ENCODE results near the gene MYOF.

MYOF gene

DNA sequence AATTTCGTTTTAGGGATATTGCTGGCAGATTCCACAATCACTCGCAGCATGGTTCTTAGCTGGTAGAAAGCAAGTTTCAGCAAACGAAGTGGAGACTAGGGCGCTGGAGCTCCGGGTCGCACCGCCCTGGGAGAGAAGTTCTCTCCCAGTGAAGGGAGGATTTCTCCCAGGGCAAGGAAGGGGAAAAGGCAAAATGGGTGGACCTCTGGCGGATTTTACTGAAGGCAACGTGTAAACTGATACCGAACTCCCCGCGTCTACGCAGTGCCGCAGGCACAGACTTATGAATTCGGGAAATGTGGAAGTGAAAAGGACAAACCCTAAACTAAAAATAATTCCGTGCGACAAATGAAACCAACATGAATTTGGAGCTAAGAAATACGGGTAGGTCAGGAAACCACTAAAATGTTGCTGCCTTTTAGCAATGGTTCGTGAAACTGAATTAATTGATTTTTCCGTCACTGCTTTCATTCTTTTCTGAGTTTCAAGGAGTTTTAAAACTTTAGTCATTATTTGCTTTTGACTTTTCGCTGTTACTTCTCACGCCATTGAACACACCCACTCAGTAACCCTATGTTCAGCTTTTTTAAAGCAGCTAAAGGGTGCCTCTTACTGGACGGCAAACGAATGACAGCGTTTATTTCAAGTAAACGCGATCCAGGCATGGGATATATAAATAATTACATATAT lies at the start of gene MYOF:
TSS of gene MYOF (minus strand) at position 190 of the 690 bp plus-strand sequence. CDS start at position 50, 140 bp downstream.
- DNase-seq (ENCODE audit: low read depth in 2 of 3, low spot score in 1 of 3), result peak in 1 of 3 donors; percentile 37

DNA sequence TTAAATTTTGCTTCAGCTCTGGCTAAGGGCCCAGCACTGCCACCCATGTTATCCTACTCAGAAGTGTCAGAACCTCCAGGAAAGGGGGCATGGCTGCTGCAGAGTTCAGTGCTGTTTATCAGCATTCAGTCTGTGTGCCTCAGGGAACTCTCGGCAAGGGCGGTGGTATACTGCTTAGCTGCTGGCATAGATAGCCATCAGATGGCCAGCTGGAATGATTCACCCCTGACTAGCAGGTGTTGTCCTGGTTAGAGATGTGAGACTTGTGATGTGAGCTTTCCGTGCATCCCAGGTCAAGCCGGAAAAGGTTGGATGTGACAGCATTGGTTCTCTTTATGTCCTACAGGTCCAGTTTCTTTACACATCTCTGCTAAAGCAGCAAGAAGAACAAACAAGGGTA lies 36.4 kb upstream of the MYOF start:
- DNase-seq (ENCODE audit: low read depth in 2 of 3, low spot score in 1 of 3), result no peak

GRCh38 chr10:93516006-93516380 lies 33.9 kb upstream of the MYOF start:
- DNase-seq (ENCODE audit: low read depth in 2 of 3, low spot score in 1 of 3), result no peak

DNA sequence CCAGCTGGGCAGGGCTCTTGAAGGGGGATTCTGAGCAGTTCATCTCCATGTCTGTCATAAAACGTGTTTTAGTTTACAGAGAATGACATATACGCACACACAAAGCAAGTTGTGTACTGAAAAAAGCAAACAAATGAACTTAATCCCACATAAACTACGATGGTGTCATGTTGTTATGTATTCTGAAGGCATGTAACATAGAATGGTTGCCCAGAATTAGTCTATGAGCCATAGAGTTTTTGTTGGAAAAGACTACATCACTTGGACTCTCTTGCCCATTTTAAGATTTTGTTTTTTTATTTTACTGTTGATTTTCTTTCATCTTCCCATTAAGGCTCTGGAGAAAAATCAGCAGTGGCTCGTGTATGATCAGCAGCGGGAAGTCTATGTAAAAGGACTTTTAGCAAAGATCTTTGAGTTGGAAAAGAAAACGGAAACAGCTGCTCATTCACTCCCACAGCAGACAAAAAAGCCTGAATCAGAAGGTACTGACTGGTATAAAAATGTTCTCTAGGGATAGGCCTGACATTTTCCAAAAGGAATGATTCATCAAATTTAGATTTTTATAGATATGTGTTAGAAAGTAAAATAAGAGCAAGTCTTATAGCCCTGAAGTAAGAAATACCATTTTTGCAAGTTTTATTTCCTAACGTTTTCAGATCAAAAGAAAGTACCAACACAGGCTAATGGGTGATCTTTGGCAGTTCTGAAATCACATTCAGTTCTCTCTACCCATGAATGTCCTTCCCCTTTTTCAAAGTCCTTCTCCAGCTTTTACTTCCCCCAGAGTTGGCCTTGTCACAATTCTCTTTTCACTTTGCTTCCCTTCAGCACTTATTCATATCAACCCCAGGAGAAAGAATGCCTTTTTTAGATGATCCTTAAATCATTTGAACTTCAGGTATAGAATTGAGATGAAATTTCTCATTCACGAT lies 33.2 kb upstream of the MYOF start:
- no peak for DNase-seq (ENCODE audit: low read depth in 2 of 3, low spot score in 1 of 3)

DNA sequence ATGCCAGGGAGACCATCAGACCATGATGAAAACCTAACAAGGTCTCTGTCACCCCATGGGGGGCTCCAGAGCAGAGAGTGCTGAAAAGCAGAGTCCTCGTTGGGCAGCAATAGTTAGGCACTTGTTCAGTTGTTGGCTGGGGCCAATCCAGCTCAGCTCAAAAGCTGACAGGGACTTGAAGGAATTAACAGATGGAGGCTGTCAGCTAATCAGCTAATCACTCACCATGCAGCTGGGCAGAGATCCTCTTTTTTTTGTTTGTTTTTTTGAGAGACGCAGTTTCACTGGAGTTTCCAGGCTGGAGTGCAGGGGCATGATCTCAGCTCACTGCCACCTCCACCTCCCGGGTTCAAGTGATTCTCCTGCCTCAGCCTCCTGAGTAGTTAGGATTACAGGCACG lies 32.4 kb upstream of the MYOF start:
- DNase-seq (ENCODE audit: low read depth in 2 of 3, low spot score in 1 of 3), result no peak

- DNase-seq (ENCODE audit: low read depth in 2 of 3, low spot score in 1 of 3), result no peak
Observed at GRCh38 chr10:93513091-93513490, 31.0 kb upstream of the MYOF start.

DNA sequence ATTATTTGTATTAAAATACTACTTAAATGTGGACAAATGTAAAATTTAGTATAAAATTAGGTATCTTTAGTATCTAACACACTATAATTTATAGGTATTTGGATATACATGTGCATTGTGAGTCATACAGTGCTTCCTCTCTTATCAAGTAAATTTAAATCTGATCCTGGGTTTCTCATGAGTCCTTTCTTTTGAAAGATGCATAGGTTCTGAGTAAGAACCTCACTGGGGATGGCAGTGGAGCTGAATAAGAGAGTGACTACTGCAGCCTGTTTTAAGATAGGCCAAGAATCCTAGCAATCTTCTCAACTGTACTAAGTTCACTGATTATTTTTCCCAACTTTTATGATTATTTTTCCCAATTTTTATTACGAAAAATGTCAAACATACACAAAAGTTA lies 30.4 kb upstream of the MYOF start:
- no peak for DNase-seq (ENCODE audit: low read depth in 2 of 3, low spot score in 1 of 3)

DNA sequence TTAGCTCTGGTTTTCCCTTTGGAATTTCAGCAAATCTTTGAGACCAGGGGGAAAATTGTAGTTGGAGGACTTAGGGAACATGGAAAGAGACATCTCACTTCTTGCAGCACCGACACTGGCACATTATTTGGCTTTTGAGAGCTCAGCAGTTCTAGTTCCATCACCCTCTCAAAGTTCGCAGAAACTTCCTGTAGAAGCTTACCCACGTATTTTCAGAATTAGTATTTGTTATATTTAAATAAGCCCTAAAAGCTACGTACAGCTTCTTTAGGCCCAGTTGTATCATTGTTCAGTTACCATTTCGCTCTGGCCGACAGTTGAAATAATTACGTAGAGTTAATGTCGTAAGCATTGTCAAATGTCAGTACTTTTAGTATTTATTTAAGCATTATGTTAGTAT lies 27.7 kb upstream of the MYOF start:
- DNase-seq (ENCODE audit: low read depth in 2 of 3, low spot score in 1 of 3), result no peak

GRCh38 chr10:93505075-93505474 lies 22.9 kb upstream of the MYOF start:
- DNase-seq (ENCODE audit: low read depth in 2 of 3, low spot score in 1 of 3), result no peak

DNA sequence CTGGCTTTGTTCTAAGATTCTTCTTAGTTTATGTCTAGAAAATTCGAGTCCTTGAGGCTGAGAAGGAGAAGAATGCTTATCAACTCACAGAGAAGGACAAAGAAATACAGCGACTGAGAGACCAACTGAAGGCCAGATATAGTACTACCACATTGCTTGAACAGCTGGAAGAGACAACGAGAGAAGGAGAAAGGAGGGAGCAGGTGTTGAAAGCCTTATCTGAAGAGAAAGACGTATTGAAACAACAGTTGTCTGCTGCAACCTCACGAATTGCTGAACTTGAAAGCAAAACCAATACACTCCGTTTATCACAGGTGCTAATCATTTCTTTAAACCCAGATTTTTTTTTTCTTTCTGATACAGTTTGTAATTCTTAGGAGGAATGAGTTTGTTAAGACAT lies 20.9 kb upstream of the MYOF start:
- no peak for DNase-seq (ENCODE audit: low read depth in 2 of 3, low spot score in 1 of 3)

GRCh38 chr10:93501650-93502049 lies 19.5 kb upstream of the MYOF start:
- no peak for DNase-seq (ENCODE audit: low read depth in 2 of 3, low spot score in 1 of 3)

GRCh38 chr10:93498166-93498565 lies 16.0 kb upstream of the MYOF start:
- DNase-seq (ENCODE audit: low read depth in 2 of 3, low spot score in 1 of 3), result no peak

DNA sequence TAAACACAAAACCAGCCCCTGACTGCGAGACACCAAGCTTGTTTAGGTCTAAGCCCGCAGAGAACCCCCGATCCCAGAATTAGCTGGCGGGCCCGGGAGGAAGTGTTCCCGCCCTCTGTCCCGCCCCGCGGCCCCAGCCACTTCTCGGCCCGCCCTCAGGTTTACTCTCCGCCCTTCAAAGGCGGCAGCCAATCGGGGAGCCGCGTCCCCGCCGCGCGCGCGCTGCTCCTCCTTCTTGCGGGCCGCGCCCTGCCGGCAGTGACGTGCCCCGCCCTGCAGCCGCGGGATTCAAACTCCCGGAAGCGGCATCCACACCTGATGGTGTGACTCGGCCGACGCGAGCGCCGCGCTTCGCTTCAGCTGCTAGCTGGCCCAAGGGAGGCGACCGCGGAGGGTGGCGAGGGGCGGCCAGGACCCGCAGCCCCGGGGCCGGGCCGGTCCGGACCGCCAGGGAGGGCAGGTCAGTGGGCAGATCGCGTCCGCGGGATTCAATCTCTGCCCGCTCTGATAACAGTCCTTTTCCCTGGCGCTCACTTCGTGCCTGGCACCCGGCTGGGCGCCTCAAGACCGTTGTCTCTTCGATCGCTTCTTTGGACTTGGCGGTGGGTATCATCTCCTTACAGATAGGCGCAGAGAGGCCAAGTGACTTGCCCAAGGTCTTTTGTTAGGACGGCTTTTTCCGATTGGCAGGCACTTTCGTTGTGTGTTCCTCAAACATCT lies 14.3 kb upstream of the MYOF start, which contains the start of gene CEP55:
TSS of gene CEP55 (plus strand) at position 291 of the 720 bp plus-strand sequence. CDS start 3,440 bp downstream, outside the sequence.
- peak; percentile 90 to 95 (median 90) for DNase-seq (ENCODE audit: low read depth in 2 of 3, low spot score in 1 of 3)

DNA sequence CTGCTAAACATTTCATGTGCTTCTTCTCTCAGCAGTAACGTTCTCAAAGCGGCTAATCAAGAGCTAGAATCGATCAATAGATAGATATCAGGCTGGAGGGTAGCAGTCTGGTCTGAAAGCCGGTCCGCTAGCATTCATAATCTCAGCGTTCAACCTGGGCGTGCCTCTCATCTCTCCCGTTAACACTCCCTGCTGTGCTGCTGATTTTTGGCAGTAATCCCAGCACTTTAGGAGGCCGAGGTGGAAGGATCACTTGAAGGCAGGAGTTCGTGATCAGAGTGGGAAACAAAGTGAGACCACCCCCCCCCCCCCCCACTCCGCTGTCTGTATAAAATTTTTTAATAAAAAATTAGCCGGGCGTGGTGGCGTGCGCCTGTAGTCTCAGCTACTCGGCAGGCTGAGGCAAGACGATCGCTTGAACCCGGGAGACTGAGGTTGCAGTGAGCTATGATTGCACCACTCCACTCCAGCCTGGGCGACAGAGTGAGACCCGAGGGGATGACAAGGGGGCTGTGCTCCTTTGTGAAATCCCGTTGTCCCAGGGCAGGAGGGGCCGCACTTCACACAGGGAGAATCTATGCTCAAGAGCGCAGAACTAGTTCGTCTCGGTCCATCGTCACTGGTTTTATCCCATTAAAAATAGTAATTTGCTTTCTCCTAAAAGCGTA lies 13.7 kb upstream of the MYOF start:
- no peak for DNase-seq (ENCODE audit: low read depth in 2 of 3, low spot score in 1 of 3)

DNA sequence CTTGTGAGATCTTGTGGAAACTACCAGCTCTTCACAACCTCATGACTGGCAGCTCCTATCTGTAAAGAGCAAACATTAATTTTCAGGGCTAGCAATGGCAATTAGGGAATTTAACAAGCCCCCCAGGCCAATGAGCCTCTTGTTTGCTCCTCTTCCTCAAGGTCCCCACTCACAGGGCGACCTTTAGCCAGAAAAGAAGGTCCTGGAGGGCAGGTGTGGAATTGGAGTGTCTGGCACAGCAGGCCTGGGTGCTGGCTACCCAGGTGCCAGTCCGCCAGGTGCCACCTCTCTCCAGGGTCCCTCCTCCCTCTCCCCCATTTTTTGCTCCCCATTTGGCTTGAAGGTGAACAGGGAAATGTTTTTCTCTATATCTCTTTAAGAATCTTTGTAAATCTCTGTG lies 12.4 kb upstream of the MYOF start:
- no peak for DNase-seq (ENCODE audit: low read depth in 2 of 3, low spot score in 1 of 3)

GRCh38 chr10:93493162-93493561 lies 11.0 kb upstream of the MYOF start:
- DNase-seq (ENCODE audit: low read depth in 2 of 3, low spot score in 1 of 3), result no peak

GRCh38 chr10:93491602-93492121 lies 9.5 kb upstream of the MYOF start:
- DNase-seq (ENCODE audit: low read depth in 2 of 3, low spot score in 1 of 3), result no peak

DNA sequence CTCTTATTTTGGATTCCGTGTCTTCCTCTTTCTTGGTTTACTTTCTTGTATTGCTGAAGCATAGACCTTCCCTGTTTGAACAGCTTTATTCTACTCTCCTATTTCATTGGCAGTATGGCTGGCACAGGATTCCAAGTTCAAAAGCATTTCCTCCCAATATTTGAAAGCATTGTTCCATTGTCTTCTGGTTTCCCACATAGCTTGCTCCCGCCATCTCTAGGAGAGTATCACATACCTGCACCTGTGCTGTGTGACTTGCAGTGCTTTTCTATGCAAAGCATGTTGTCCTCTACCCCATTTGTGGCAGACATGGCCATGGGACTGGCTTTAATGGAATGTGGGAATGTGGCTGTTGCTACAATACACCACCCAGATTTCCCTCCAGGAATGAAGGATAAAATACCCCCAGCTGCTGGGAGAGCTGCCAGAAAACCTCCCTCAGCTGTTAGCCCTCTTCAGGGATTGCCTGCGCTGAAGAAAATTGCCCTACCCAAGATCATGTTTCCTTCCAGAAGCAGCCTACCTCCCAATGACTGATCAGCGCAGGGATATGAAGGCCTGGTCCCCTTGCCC lies 6.9 kb upstream of the MYOF start:
- no peak for DNase-seq (ENCODE audit: low read depth in 2 of 3, low spot score in 1 of 3)

GRCh38 chr10:93485690-93486089 lies 3.6 kb upstream of the MYOF start:
- DNase-seq (ENCODE audit: low read depth in 2 of 3, low spot score in 1 of 3), result no peak

- DNase-seq (ENCODE audit: low read depth in 2 of 3, low spot score in 1 of 3), result no peak
Observed at GRCh38 chr10:93481637-93482144, 443 bp downstream of the MYOF start.
